ENCODE data around the gene TMEM41B.
A peak's percentile ranks its signal among the peaks of the same experiment; 100 is the strongest.

The TMEM41B gene

DNA sequence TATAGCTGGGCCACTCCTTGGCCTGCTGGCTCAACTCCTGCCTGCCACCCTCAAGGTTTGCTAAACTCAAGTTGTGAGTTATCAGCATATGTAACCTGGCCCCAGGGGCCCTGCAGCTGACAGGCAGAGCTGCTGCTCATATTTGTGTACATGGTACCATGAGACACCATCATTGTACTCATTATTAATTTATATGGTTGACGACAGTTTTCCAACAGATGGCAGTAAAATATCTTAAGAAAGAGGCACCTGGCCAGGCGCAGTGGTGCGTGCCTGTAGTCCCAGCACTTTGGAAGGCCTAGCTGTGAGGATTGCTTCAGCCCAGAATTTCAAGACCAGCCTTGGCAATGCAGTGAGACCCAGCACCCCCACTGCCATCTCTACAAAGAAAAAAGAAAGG, 37.8 kb downstream of the TMEM41B start:
- H3K4me3 ChIP-seq (ENCODE audit: low read depth in 1 of 2, low read length in 2 of 2) = no peak overlapping the region

DNA sequence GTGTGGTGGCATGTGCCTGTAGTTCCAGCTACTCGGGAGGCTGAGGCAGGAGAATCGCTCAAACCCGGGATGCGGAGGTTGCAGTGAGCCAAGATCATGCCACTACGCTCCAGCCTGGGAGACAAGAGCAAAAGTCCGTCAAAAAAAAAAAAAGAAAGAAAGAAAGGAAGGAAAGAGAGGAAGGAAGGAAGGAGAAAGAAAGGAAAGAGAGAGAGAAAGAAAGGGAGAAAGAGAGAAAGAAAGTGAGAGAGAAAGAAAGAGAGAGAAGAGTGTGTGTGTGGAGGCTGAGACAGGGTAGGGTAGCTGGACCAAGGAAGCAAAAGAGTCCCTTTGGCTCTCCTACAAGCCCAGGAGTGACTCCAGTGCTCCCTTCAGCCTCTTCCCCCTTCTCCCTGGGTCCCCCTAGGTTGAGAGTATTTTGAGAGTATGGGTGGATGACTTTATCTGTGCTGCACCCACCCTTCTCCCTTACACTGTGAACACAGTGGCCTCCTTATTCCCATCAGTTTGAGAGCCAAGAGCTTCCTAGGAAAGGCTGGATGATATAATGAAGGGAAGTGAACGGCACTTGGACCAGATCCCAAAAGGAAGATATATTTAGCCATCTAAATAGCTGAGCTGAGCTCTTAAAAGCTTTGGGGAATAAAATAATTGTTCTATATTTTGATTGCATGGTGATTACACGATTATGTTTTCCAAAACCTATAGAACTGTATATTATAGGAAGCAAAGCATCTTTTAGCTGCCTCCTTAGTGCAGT, 39.7 kb downstream of the TMEM41B start:
- H4K20me1 ChIP-seq (ENCODE audit: insufficient read depth, low read length) = no peaks in the 10 kb centered on the region
- H3K4me1 ChIP-seq (ENCODE audit: insufficient read depth, low read length) = no peaks in the 10 kb centered on the region
- ATAC-seq (ENCODE audit: insufficient read depth, low read depth) = no peak
- H3K27ac ChIP-seq (ENCODE audit: low read length) = no peak overlapping the region
- DNase-seq = no peak
- no peak overlapping the region for H3K9ac ChIP-seq (ENCODE audit: low read depth, low read length)
- no peaks in the 10 kb centered on the region for H3K79me2 ChIP-seq (ENCODE audit: insufficient read depth, low read length)
- no peak overlapping the region for H2AFZ ChIP-seq (ENCODE audit: low read depth, low read length)
- TF ChIP-seq EZH2 (IDR thresholded peaks at IDR 0.05; ENCODE audit: borderline replicate concordance, low read depth, low read length, severe bottlenecking) = no peak
- TF ChIP-seq, protein P1, sequence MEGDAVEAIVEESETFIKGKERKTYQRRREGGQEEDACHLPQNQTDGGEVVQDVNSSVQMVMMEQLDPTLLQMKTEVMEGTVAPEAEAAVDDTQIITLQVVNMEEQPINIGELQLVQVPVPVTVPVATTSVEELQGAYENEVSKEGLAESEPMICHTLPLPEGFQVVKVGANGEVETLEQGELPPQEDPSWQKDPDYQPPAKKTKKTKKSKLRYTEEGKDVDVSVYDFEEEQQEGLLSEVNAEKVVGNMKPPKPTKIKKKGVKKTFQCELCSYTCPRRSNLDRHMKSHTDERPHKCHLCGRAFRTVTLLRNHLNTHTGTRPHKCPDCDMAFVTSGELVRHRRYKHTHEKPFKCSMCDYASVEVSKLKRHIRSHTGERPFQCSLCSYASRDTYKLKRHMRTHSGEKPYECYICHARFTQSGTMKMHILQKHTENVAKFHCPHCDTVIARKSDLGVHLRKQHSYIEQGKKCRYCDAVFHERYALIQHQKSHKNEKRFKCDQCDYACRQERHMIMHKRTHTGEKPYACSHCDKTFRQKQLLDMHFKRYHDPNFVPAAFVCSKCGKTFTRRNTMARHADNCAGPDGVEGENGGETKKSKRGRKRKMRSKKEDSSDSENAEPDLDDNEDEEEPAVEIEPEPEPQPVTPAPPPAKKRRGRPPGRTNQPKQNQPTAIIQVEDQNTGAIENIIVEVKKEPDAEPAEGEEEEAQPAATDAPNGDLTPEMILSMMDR (IDR thresholded peaks at IDR 0.05; ENCODE audit: borderline replicate concordance, extremely low read depth, low read length, poor library complexity, severe bottlenecking) = no peak
- H3K4me3 ChIP-seq (ENCODE audit: low read depth in 1 of 2, low read length in 2 of 2) = no peak overlapping the region
- no peaks in the 10 kb centered on the region for H3K9me3 ChIP-seq (ENCODE audit: insufficient read depth, low read length, severe bottlenecking)
- no peaks in the 10 kb centered on the region for H3K36me3 ChIP-seq (ENCODE audit: insufficient read depth, low read length)
- H3K4me2 ChIP-seq (ENCODE audit: insufficient read depth, low read length) = no peak overlapping the region
- peaks cover 4% of the 10 kb centered on the region for H3K27me3 ChIP-seq (ENCODE audit: insufficient read depth, low read length, poor library complexity)

More for the DNA sequence above, 37.8 kb downstream of the TMEM41B start:
- Histone ChIP-seq H3K27ac (ENCODE audit: low read length) (no peak overlapping the region), H3K27me3 (ENCODE audit: insufficient read depth, low read length, poor library complexity) (no peaks in the 10 kb centered on the region), H3K36me3 (ENCODE audit: insufficient read depth, low read length) (peaks cover 2% of the 10 kb centered on the region; the same call in 1 of the 2 replicates), H3K4me2 (ENCODE audit: insufficient read depth, low read length) (no peak overlapping the region), H4K20me1 (ENCODE audit: insufficient read depth, low read length) (peaks cover 2% of the 10 kb centered on the region; the same call in 1 of the 2 replicates), H3K9me3 (ENCODE audit: insufficient read depth, low read length, severe bottlenecking) (no peaks in the 10 kb centered on the region), H2AFZ (ENCODE audit: low read depth, low read length) (no peak overlapping the region), H3K9ac (ENCODE audit: low read depth, low read length) (no peak overlapping the region), H3K79me2 (ENCODE audit: insufficient read depth, low read length) (no peaks in the 10 kb centered on the region), H3K4me1 (ENCODE audit: insufficient read depth, low read length) (peaks cover 18% of the 10 kb centered on the region)
- DNase-seq (no peak), ATAC-seq (ENCODE audit: insufficient read depth, low read depth) (peak; percentile 12; the same call in 1 of the 3 replicates)
- TF ChIP-seq, protein P1 (IDR thresholded peaks at IDR 0.05; ENCODE audit: borderline replicate concordance, extremely low read depth, low read length, poor library complexity, severe bottlenecking) = peak; percentile 44
- no peak for TF ChIP-seq EZH2 (IDR thresholded peaks at IDR 0.05; ENCODE audit: borderline replicate concordance, low read depth, low read length, severe bottlenecking)

DNA sequence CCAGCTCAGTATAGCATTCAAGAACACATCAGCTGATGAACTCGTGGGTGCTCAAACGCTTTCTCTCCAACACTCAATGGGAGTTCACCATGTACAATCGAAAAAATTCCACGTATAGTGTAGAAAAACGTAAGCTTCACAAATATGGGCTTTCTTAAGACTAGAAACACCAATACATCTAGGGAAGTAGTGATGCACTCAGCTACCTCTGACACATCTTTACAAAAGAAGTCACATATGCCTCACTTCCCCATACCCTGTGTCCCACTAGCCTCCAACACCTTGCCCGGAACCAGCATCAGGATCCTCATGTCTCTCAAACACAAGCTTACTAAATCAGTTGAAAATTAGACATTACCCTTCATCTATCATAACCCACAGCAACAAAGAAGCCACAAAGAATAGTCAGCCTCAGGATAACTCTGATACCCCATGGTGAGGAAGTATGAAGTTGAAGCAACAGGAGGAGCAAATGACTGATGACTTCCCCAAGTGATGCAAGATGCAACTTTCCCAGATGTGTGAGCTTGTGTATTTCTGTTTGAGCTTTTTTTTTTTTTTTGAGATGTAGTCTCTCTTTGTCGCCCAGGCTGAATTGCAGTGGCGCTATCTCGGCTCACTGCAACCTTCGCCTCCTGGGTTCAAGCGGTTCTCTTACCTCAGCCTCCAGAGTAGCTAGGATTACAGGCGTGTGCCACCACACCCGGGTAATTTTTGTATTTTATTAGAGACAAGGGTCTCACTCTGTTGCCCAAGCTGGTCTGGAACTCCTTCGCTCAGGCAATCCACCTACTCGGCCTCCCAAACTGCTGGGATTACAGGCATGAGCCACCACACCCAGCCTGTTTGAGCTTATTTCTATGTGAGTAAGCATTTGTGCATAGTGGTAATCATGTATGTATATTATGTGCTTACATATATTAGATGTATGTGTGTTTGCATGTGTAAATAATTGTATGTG, 40.7 kb downstream of the TMEM41B start:
- no peaks in the 10 kb centered on the region for H3K36me3 ChIP-seq (ENCODE audit: insufficient read depth, low read length)
- no peaks in the 10 kb centered on the region for H3K79me2 ChIP-seq (ENCODE audit: insufficient read depth, low read length)
- H2AFZ ChIP-seq (ENCODE audit: low read depth, low read length) = no peak overlapping the region
- no peaks in the 10 kb centered on the region for H3K4me1 ChIP-seq (ENCODE audit: insufficient read depth, low read length)
- H3K27ac ChIP-seq (ENCODE audit: low read length) = no peak overlapping the region
- ATAC-seq (ENCODE audit: insufficient read depth, low read depth) = no peak; the same call in 2 of the 3 replicates
- no peak overlapping the region for H3K4me2 ChIP-seq (ENCODE audit: insufficient read depth, low read length)
- H3K9ac ChIP-seq (ENCODE audit: low read depth, low read length) = no peak overlapping the region
- DNase-seq = no peak
- H4K20me1 ChIP-seq (ENCODE audit: insufficient read depth, low read length) = no peaks in the 10 kb centered on the region
- no peaks in the 10 kb centered on the region for H3K9me3 ChIP-seq (ENCODE audit: insufficient read depth, low read length, severe bottlenecking)
- no peak for TF ChIP-seq EZH2 (IDR thresholded peaks at IDR 0.05; ENCODE audit: borderline replicate concordance, low read depth, low read length, severe bottlenecking)
- TF ChIP-seq, protein P1 (IDR thresholded peaks at IDR 0.05; ENCODE audit: borderline replicate concordance, extremely low read depth, low read length, poor library complexity, severe bottlenecking) = no peak
- H3K27me3 ChIP-seq (ENCODE audit: insufficient read depth, low read length, poor library complexity) = peaks cover 7% of the 10 kb centered on the region
- no peak overlapping the region for H3K4me3 ChIP-seq (ENCODE audit: low read depth in 1 of 2, low read length in 2 of 2)

Data from DND-41 (cell line).